Inferior parietal cortex (tissue), 1 donor: ENCODE data around the gene BICC1.

Source experiments
- DNase-seq: peaks from one replicate; pipeline ENCODE4 v3.0.0-alpha.2; 2016; ENCODE audit errors: extremely low spot score

The BICC1 gene

GRCh38 chr10:58743466-58744115 is 230.9 kb downstream of the BICC1 start:
- no peak for DNase-seq

DNA sequence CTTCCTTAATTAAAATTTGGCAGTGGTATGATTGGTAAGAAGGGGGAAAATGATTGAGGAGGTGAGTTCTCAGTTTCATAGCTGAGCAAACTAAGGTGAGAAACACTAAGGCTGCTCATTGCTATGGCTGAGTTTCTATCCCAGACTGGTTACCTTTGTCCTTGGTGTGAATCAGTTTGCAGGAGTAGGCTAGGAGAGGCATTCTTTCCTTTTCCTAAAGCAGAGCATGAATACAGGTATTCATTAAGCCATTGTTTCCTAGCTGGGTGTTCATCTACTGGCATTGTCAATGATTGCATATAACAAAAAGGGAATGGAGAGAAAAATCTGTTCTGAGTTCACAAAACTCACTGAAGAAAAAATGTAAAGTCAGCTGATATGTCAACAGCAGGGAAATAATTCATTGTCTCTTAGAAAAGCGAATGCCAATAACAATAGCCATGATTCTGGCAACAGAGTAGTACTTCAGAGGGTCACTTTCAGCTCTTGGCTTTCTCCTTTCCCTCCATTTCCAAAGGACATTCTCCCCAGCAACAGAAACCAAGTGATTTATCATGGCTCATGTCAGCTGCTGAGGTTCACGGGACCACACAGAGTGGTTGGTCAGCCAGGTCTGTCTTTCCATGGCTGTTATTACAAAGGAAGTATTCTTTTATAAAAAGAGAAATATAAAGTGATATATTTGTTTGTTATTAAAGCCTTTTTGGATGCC is 234.0 kb downstream of the BICC1 start:
- no peak for DNase-seq

DNA sequence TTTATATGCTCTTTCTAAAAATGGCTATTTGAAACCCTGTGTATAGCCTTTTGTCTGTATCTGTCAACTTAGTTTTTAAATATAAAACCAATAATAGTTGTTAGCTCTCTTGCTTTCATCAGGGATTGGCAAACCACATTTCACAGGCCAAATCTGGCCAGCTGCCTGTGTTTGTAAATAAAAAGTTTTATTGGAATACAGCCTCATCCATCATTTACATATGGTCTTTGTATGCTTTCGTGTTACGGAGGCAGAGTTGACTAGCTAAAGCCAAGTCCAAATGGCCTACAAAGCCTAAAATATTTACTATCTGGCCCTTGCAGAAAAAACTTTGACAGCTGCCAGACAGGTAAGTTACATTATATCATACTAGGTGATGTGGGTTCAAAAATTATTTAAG is 235.0 kb downstream of the BICC1 start:
- DNase-seq, result no peak

- DNase-seq, result no peak
Measured at GRCh38 chr10:58752665-58753064, 240.0 kb downstream of the BICC1 start.

GRCh38 chr10:58753425-58753824 is 240.8 kb downstream of the BICC1 start:
- no peak for DNase-seq

DNA sequence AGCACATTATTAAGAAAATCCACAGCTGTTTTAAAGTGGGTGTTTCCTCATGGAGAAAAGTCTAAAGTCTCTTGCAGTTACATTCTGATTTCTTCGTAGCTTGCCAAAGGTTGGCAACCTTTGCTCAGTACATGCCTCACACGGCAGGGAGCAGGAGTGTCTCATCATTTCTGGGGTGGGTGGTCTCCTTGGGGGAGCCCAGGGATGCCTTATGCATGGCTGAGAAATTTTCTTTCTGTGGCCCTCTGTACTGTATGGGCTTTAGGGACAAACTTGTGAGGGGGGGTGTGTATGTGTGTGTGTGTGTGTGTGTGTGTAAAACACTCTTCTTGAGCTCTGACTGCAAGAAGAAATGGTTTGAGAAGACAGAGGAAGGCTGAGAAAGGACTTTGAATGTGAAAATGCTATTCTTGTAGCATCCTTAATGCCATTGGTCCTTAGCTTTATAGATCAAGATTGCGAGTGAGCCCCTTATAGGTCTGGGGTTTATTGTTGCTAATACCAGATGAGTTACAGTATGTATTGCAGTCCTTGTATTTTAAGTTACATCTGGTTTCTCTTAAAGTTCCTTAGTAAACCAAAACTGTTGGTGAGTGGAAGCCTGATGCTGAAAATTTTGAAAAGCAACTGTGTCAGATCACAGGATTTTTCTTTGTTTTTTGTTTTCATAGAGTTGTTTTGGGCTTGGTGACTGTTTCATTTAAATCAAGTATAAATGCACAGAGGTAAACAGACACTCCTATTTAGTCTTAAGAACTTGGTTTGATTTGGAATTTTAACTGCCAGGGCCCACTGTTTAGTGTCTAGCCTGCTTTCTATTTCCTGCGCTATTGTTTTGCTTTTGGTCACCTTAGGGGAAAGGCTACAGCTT is 242.0 kb downstream of the BICC1 start:
- DNase-seq, result no peak

DNA sequence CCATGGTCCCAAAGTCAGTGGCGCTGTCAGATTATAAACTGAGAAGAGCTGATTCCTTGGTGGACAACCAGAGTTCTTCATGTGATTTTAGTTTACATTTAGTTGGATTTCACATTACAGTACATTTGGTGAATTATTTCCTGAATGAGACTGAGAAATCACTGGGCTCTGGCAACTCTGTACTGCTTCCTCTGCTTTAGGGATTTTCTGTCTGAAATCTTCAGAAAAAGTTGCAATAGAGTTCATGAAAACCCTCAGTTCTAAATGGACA is 242.6 kb downstream of the BICC1 start:
- no peak for DNase-seq

DNA sequence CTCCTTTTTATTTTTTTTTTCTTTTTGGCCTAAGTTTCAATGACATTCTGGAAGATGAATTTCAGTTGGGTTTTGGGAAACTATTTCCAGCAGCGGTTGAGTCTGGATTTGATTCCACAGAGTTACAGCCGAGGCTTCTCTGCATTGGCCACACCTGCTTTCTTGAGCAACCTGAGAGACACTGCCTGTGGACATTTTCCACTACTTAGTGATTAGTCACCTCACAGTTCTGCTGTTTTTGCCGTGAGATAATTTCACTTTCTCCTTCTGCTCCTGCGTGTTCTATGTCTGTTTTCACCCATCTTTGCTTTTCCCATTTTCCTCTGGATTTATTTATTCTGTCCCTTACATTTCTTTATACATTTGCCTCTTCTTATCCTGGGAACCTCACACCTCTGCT is 243.0 kb downstream of the BICC1 start:
- DNase-seq, result no peak

GRCh38 chr10:58756130-58756719 is 243.6 kb downstream of the BICC1 start:
- no peak for DNase-seq

- DNase-seq, result no peak
Measured at GRCh38 chr10:58757352-58758065, 244.8 kb downstream of the BICC1 start.

- DNase-seq, result no peak
Measured at GRCh38 chr10:58758321-58758720, 245.6 kb downstream of the BICC1 start.

GRCh38 chr10:58764087-58764747 is 251.5 kb downstream of the BICC1 start:
- DNase-seq, result no peak

DNA sequence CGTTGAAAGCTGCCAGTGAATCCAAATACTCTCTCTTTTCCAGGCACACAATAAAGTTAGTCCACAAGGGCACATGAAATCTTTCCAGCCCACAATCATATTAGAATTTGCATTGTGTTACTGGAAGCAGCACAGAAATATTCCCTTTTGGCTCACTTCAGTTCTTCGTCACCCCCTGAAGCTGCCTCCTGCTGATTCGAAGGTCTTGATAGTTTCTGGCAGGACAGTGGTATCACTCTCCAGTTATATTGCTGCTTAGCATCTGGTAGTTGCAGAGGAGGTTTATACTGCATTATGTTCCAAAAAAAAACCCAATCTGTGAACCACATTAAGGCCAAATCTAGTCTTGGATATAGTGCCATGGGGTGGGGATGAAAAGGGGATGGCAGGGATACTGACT is 253.2 kb downstream of the BICC1 start:
- DNase-seq, result no peak

GRCh38 chr10:58767652-58768051 is 255.0 kb downstream of the BICC1 start:
- DNase-seq, result no peak

GRCh38 chr10:58771863-58772262 is 259.2 kb downstream of the BICC1 start:
- DNase-seq, result no peak

GRCh38 chr10:58772758-58773157 is 260.1 kb downstream of the BICC1 start:
- no peak for DNase-seq

GRCh38 chr10:58773341-58773740 is 260.7 kb downstream of the BICC1 start:
- DNase-seq, result no peak

- no peak for DNase-seq
Measured at GRCh38 chr10:58773944-58774343, 261.3 kb downstream of the BICC1 start.

- DNase-seq, result no peak
Measured at GRCh38 chr10:58775960-58776567, 263.4 kb downstream of the BICC1 start.

GRCh38 chr10:58776568-58777318 is 264.1 kb downstream of the BICC1 start:
- no peak for DNase-seq
